SK-N-SH treated with all-trans-retinoic acid at 6 μM for 48 hours (cell line): ENCODE data around the gene ESYT3.

Experiments
- ATAC-seq: fragments of 200-7000 bp; cut with Tn5 transposase; 3 replicates; pipeline ENCODE4 v1.9.1; 2020; ENCODE audit warnings: mild to moderate bottlenecking, moderate library complexity
- ARNTL ChIP-seq: fragments of 450-650 bp; formaldehyde crosslinking; IDR thresholded peaks from 2 replicates; pipeline ENCODE4 v1.5.0; 2020; ENCODE audit warnings: low read depth, mild to moderate bottlenecking, moderate library complexity, borderline replicate concordance
- BACH2 ChIP-seq: fragments of 250-450 bp; sonication (Bioruptor Pico); IDR thresholded peaks from 2 replicates; pipeline ENCODE4 v1.9.0; 2021; ENCODE audit warnings: mild to moderate bottlenecking, borderline replicate concordance
- CREB5 ChIP-seq: fragments of 250-450 bp; sonication (Bioruptor Pico); IDR thresholded peaks from 2 replicates; pipeline ENCODE4 v1.5.1; 2020; ENCODE audit warnings: low read depth, mild to moderate bottlenecking, moderate library complexity
- CSRNP3 ChIP-seq: fragments of 250-450 bp; sonication (Bioruptor Pico); IDR thresholded peaks from 2 replicates; pipeline ENCODE4 v1.5.1; 2021; ENCODE audit warnings: mild to moderate bottlenecking, moderate library complexity
- ESRRG ChIP-seq: fragments of 250-450 bp; sonication (Bioruptor Pico); IDR thresholded peaks from 2 replicates; pipeline ENCODE4 v1.6.1; 2021; ENCODE audit warnings: mild to moderate bottlenecking
- GLIS3 ChIP-seq: fragments of 250-450 bp; sonication (Bioruptor Pico); IDR thresholded peaks from 2 replicates; pipeline ENCODE4 v1.5.0; 2020; ENCODE audit warnings: mild to moderate bottlenecking, moderate library complexity
- OSR1 ChIP-seq: fragments of 250-450 bp; sonication (Bioruptor Pico); IDR thresholded peaks from 2 replicates; pipeline ENCODE4 v1.8.0; 2022; ENCODE audit warnings: moderate library complexity, mild to moderate bottlenecking, inconsistent platforms
- POU6F1 ChIP-seq: fragments of 250-450 bp; sonication (Bioruptor Pico); IDR thresholded peaks from 2 replicates; pipeline ENCODE4 v1.8.0; 2021; ENCODE audit warnings: low read depth, mild to moderate bottlenecking, moderate library complexity, borderline replicate concordance
- PPARA ChIP-seq: fragments of 250-450 bp; sonication (Bioruptor Pico); IDR thresholded peaks from 2 replicates; pipeline ENCODE4 v1.5.0; 2020; ENCODE audit warnings: mild to moderate bottlenecking, borderline replicate concordance
- SNAI2 ChIP-seq: fragments of 250-450 bp; sonication (Bioruptor Pico); IDR thresholded peaks from 2 replicates; pipeline ENCODE4 v1.5.0; 2020; ENCODE audit warnings: mild to moderate bottlenecking, moderate library complexity
- TCF4 ChIP-seq: fragments of 250-450 bp; sonication (Bioruptor Pico); IDR thresholded peaks from 2 replicates; pipeline ENCODE4 v1.8.0; 2021; ENCODE audit warnings: mild to moderate bottlenecking, moderate library complexity, borderline replicate concordance
- TOX ChIP-seq: fragments of 250-450 bp; sonication (Bioruptor Pico); IDR thresholded peaks from 2 replicates; pipeline ENCODE4 v1.8.0; 2021; ENCODE audit warnings: mild to moderate bottlenecking, moderate library complexity, borderline replicate concordance
- TSHZ2 ChIP-seq: fragments of 250-450 bp; sonication (Bioruptor Pico); IDR thresholded peaks from 2 replicates; pipeline ENCODE4 v1.5.0; 2020; ENCODE audit warnings: mild to moderate bottlenecking, moderate library complexity
- ZC3H10 ChIP-seq: fragments of 250-450 bp; sonication (Bioruptor Pico); IDR thresholded peaks from 2 replicates; pipeline ENCODE4 v1.5.1; 2021; ENCODE audit warnings: mild to moderate bottlenecking, moderate library complexity
- ZFP3 ChIP-seq: fragments of 250-450 bp; sonication (Bioruptor Pico); IDR thresholded peaks from 2 replicates; pipeline ENCODE4 v1.5.0; 2020; ENCODE audit warnings: mild to moderate bottlenecking, moderate library complexity
- ZFP30 ChIP-seq: fragments of 450-650 bp; formaldehyde crosslinking; IDR thresholded peaks from 2 replicates; pipeline ENCODE4 v1.5.0; 2022; ENCODE audit warnings: mild to moderate bottlenecking, moderate library complexity
- ZNF565 ChIP-seq: fragments of 450-650 bp; formaldehyde crosslinking; conservative IDR thresholded peaks from 2 replicates; pipeline ENCODE4 v1.5.0; 2020; ENCODE audit warnings: low read depth, mild to moderate bottlenecking, moderate library complexity
- ZNF70 ChIP-seq: fragments of 450-650 bp; formaldehyde crosslinking; IDR thresholded peaks from 2 replicates; pipeline ENCODE4 v1.5.0; 2020; ENCODE audit warnings: mild to moderate bottlenecking, moderate library complexity

ESYT3 gene

GRCh38 chr3:138398791-138399575 is 35.4 kb upstream of the ESYT3 start:
- no peak for ATAC-seq
- TF ChIP-seq TCF4 (CRISPR knock-in tag): no peak
- TF ChIP-seq ZFP30: no peak
- TF ChIP-seq PPARA (CRISPR knock-in tag): no peak
- TF ChIP-seq BACH2 (CRISPR knock-in tag): no peak
- no peak for TF ChIP-seq ESRRG
- TF ChIP-seq TSHZ2 (CRISPR knock-in tag): no peak
- TF ChIP-seq SNAI2 (CRISPR knock-in tag): no peak
- no peak for TF ChIP-seq ARNTL (CRISPR knock-in tag)
- no peak for TF ChIP-seq ZNF565
- no peak for TF ChIP-seq CREB5 (CRISPR knock-in tag)
- no peak for TF ChIP-seq ZFP3 (CRISPR knock-in tag)
- no peak for TF ChIP-seq GLIS3 (CRISPR knock-in tag)

GRCh38 chr3:138399766-138400165 is 34.6 kb upstream of the ESYT3 start:
- TF ChIP-seq CSRNP3 (CRISPR knock-in tag): no peak
- no peak for TF ChIP-seq ZNF70 (CRISPR knock-in tag)
- TF ChIP-seq ESRRG: no peak
- TF ChIP-seq ZC3H10 (CRISPR knock-in tag): no peak
- TF ChIP-seq ARNTL (CRISPR knock-in tag): no peak
- TF ChIP-seq OSR1 (CRISPR knock-in tag): no peak
- no peak for TF ChIP-seq POU6F1 (CRISPR knock-in tag)
- TF ChIP-seq TSHZ2 (CRISPR knock-in tag): no peak
- TF ChIP-seq TOX (CRISPR knock-in tag): no peak
- TF ChIP-seq ZFP3 (CRISPR knock-in tag): no peak
- no peak for TF ChIP-seq CREB5 (CRISPR knock-in tag)
- ATAC-seq: no peak
